ENCODE results near the gene ORMDL3.

Gene ORMDL3, protein sequence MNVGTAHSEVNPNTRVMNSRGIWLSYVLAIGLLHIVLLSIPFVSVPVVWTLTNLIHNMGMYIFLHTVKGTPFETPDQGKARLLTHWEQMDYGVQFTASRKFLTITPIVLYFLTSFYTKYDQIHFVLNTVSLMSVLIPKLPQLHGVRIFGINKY

DNA sequence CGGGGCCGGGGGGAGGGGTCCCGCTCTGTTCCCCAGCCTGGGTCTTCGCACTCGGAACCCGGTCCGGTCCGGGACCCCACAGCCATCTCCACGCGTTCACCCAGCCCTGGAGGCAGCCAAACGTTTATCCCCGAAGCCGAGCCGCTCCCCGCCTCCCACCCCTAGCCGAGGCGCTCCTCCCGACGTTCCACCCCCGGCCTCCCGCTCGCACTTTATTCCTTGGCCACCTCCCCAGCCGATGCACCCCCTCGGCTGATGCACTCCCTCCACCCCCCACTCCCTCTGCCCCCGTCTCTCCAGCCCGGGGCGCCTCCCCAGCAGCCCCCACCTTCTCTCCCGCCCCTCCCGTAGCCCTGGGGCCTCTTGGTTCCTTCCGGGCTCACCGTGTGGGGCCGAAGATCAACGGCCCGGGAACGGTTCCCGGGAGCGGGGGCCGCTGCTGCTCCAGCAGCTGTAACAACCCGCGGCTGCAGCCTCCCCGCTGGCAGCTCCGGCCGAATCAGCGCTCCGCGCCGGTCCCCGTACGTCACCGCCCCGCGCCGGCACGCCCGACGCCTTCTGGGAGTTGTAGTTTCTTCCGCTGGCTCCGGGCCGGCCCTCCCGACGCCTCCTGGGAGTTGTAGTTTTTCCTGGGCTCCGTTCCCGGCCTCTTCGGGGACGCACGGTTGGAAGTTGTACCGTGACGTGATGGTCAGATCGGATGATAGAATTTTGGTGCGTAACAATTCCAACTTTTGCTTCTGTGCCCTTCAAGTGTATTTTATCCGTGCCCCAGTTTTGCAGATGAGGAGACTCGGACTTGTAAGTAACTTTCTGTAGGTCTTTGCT, at the start of gene ORMDL3, which contains the start of gene LRRC3C:
TSS of gene ORMDL3 (minus strand) at position 501 of the 828 bp plus-strand sequence. CDS start 3,398 bp downstream, outside the sequence.
TSS of gene LRRC3C (plus strand) at position 632 of the 828 bp plus-strand sequence. CDS start 13,792 bp downstream, outside the sequence.
- DNase-seq (ENCODE audit: low read depth in 2 of 2), result peak; percentile 77 to 86

DNA sequence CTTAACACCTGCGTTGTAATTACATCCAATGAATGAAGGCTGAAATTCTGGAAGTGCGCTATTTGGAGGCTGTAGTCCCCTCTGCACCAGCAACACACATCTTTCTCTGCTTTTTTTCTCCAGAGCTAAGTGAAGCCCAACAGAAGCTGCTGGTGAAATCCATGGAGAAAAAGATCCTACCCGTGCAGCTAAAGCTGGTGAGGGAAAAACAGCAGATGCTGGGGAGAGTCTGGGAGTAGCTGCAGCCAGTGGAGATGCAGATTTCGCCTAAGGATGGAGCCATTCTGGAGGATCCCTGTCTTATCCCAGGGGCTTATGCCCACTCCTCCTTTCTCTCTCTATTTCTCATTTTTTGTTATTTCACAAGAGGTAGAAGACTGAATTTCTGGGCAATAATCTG, 48.4 kb upstream of the ORMDL3 start:
- no peak for DNase-seq (ENCODE audit: low read depth in 2 of 2)

DNA sequence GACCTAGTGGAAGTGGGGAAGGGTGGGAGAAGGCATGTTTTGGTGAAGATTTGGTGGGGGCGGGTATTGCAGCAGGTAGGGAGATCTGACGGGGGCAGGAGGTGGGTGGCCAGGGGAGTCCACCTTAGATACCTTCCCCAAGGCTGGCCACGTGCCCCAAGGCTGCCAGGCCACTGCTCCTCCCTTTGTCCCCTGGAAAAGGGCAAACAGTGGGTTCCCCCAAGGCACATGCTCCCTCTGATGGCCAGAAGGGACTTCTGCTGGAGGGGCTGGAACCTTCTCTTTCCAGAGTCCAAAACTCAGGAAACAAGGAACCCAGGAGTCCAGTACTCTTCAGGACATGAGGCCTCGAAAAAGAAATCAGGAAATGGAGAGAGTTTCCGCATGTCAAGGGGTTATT, 47.0 kb upstream of the ORMDL3 start:
- no peak for DNase-seq (ENCODE audit: low read depth in 2 of 2)

DNA sequence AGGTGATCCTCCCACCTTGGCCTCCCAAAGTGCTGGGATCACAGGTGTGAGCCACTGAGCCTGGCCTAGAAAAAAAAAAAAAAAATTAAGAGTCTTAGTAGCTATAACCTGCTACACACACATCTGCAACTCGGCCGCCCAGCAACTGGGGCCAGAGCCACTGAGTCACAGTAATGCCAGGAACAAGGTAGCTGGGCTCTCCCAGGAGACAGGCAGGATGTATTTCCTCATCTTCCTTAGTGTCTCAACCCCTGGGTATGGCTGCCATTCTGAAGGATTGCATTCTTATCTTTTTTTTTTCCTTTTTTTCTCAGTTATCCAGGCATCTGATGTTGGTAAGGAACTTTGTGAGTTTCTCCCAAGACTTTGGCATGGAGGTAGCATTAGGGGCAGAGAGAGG, 46.1 kb upstream of the ORMDL3 start:
- no peak for DNase-seq (ENCODE audit: low read depth in 2 of 2)

DNA sequence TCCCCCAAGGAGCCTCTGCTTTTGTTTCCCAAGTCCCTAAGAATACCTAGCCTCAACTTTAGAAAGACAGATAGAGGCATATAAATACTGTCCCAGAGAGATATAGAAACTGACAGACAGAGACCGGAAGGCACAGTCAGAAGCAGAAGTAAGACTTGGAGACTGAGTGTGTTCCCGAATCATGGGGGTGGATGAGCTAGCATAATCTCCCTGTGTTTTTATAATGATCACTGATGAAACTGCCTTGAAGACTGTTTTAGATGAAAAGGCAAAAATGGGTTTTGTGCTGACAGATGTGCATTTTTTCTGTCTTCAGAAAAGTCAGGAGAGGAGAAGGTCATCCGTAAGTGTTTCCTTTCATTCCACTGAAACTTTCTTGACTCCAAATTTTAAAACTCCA, 44.9 kb upstream of the ORMDL3 start:
- no peak for DNase-seq (ENCODE audit: low read depth in 2 of 2)

DNA sequence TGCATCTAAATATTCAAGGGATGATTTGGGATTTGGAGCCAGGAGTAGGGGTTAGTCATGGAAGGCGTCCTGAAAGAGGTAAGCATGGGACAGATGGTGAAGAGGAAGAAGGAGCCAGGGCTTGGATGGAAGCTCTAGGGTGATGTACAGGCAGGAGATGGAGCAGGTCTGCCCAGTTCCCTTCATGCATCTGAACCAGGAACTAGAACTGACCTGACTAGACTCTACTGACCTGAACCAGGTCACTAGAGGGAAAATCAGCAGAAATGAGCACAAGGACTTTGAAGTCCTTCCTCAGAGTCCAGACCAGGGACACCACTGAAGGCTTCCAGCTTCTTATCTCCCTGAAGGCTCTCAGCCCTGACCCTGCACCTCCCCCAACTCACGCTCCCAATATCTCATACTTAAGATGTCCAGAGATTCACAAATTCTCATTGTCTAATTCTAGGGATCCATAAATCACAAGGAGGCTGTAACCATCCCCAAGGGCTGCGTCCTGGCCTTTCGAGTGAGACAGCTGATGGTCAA, 43.7 kb upstream of the ORMDL3 start:
- no peak for DNase-seq (ENCODE audit: low read depth in 2 of 2)

DNA sequence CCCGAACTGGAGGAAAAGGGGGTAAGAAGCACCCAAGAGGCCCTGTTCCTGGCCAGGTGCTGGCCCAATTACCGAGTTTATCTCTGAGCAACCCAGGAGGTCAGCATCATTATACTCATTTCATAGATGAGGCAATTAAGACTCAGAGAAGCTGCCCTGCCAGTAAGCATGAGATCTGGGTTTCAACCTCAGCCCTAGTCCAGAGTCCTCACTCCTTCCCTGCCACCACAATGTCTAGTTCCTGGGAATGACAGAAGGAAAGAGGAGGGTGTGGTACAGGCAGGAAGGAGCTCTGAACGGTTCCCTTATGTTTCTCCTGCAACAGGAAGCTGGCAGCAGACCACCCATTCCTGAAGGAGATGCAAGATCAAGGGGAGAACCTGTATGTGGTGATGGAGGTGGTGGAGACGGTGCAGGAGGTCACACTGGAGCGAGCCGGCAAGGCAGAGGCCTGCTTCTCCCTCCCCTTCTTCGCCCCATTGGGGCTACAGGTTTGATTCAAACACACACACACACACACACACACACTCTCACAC, 42.8 kb upstream of the ORMDL3 start:
- no peak for DNase-seq (ENCODE audit: low read depth in 2 of 2)

DNA sequence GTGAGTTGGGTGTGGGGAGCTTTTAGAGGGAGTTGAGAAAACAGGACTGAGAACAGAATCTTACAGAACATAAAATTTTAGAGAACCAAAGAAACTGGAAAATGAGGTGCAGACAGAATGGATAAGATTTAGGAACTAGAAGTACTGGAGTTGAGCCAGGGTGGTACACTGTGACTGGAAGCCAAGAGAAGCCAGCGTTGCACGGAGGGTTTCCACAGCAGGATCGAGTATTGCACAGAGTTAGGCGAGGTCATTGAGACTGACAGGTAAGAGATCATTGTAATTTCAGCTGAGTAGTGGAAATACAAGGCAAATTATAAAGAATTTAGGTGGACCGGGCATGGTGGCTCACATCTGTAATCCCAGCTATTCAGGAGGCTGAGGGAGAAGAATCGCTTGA, 42.0 kb upstream of the ORMDL3 start:
- DNase-seq (ENCODE audit: low read depth in 2 of 2), result no peak

DNA sequence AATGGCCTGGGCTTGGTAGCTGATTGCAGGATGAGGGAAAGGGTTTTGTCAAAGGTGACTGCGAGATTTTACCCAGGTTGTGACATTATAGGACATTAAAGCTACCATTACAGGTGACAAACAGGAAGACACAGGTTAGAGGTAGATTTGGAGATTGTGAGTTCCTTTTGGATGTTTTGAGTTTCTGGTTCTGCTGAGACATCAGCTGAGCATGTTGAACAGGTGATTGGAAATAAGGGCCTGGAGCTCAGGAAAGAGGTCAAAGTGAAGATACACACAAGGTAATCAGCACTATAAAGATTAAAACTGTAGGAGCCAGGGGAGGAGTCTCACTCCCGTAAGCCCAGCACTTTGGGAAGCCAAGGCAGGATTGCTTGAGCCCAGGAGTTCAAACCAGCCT, 41.4 kb upstream of the ORMDL3 start:
- DNase-seq (ENCODE audit: low read depth in 2 of 2), result no peak

DNA sequence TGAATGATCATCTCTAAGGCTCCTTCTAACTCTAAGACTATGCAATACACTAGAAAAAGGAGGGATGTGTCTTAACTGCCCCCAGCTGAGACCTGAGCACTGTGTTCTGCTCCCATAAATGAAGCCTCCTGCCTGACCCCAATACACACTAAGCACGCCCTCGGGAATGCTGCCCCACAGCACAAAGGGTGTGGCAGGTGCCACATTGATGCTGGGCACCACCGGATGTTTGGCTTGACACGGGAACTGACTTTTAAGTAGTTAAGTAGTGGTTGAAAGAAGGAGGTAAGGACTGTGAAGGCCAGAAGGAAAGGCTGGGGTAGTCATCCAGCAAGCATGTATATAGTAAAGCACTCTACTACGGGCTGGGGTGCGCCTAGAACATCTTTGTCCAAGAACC, 39.4 kb upstream of the ORMDL3 start:
- DNase-seq (ENCODE audit: low read depth in 2 of 2), result no peak

DNA sequence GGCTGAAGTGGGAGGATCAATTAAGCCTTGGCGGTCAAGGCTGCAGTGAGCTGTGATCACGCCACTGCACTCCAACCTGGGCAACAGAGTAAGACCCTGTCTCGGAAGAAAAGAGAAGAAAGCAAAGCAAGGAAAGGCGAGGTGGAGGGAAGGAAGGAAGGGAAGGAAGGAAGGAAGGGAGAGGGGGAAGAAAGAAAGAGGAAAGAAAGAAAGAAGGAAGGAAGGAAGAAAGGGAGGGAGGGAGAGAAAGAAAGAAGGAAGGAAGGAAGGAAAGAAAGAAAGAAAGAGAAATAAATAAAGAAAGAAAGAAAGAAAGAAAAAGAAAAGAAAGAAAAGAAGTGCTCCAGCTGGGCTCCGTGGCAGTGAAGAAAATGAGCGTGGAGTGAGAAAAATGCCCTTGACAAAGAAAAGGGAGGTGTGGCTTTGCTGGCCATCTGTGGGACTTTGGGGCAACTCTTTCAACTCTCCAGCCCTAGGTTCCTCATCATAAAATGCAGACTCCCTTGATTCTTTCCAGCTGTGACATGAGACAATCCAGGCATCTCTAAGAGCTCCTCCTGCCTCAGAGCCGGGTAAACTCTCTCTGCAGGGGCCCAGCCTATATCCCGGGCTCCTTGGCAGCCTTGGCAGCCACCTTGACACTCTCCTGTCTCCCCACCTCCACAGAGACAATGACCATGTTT, 37.8 kb upstream of the ORMDL3 start:
- no peak for DNase-seq (ENCODE audit: low read depth in 2 of 2)

DNA sequence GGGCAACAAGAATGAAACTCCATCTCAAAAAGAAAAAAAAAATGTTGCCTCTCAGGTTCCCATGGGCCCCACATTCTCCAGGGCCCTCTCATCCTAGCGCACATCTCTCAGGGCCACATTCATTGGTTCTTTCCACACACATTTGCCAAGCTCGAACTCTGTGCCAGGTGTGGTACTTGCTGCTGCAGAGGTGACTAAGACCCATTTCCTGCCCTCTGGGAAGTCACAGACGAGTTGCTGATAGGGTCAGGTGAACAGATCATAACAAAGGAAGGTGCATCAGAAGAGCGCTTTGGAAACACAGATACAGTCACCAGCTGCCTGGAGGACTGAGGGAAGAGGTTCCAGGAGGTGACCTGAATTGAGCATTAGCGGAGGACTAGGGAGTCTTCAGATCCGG, 36.4 kb upstream of the ORMDL3 start:
- no peak for DNase-seq (ENCODE audit: low read depth in 2 of 2)

DNA sequence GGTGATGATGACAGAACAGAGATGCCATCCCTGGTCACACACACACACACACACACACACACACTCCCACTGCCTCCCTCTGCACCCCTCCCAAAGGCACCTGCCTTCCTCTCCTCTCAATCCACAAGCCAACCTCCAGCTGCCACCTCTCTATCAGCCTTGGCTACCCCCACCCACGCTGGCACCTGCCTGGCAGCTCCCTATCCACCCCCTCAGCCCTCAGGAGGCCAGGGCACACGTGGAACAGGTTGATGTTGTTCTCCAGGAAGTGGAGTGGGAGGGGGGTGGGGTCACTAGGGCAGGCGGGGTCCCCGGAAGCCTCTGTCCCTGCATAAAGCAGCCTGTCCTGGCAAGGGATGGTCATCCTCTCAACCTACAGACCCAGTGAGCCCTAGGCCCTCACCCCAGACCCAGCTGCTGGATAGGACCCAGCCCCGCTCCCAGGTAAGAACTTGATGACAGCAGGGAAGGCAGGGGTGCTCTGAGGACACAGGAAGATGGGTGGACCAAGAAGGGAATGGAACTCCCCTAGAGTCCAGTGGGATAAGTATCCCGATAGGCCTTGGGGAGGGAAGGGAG, 35.3 kb upstream of the ORMDL3 start, which contains the start of gene GSDMA:
TSS of gene GSDMA (plus strand) at position 363 of the 579 bp plus-strand sequence. CDS start 2,684 bp downstream, outside the sequence.
- DNase-seq (ENCODE audit: low read depth in 2 of 2), result no peak

DNA sequence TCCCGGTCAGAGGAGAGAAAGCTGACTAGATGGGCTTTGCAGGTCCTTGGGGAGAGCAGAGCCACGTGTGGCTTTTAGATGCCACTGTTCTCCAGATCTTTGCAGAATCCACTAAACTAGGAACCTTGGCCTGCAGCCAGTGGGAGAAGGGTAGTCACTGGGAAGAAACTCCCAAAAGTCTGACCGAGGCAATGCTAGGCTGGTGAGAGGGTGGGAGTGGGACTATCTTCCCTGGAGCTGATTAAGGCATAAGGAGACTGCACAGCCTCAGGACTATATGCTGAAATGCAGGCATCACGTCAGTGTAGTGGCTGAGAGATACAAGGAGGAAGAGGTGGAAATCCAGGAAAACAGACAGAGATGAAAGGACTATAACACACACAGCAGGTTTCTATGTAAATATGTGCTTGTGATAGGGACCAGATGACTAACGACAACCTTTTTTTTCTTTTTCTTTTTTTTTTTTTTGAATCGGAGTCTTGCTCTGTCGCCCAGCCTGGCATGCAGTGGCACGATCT, 33.2 kb upstream of the ORMDL3 start:
- no peak for DNase-seq (ENCODE audit: low read depth in 2 of 2)

DNA sequence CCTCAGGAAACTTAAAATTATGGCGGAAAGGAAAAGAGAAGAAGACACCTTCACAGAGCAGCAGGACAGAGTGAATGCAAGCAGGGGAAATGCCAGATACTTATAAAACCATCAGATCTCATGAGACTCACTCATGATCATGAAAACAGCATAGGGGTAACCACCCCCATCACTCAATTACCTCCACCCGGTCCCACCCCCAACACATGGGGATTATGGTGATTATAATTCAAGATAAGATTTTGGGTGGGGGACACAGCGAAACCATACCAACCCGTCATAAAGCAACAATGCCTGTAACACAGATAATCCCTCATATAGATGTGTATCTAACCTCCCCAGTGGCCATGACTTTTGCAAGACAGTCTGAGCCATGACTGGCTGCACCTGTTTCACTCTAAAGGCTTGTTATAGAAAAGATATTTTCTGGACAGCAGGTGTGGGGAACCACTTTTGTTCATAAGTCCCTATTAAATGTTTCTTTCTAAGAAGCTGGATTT, 28.4 kb upstream of the ORMDL3 start:
- DNase-seq (ENCODE audit: low read depth in 2 of 2), result no peak

DNA sequence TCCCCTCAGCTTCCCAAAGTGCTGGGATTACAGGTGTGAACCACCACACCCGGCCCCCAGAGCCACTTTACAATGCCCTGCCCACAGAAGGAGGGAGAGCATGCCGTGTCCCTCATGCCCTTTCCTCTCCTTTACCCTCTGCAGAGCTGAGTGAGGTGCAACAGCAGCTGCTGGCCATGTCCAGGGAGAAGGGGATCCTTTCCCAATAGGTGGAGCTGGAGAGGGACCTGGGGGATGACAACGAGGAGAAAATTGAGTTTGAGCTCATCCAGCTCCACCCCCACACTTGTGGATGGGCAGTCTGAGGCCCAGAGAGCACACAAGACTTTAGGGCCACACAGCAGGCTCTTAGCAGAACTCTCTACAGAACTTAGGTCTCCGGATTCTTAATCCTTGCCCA, 27.5 kb upstream of the ORMDL3 start:
- DNase-seq (ENCODE audit: low read depth in 2 of 2), result no peak

DNA sequence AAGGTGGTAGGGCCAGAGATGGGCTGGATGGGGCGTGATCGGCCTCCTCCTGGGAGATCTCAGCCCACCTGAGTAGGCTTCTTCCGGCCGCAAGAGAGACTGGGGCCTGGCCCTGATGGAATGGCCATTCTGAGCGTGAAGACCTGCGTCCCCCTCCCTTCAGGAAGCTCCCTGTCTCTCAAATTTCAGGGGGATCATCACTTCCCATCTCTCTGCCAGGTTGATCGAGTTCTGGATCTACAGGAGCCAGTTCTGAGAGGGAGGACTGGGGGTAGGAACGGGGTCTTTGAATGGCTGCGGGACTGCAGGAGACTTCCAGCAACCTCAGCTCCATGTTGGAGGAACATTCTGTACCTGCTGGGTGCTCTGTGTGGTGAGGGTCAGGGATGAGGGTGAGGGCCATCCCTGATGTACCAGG, 26.1 kb upstream of the ORMDL3 start:
- DNase-seq (ENCODE audit: low read depth in 2 of 2), result no peak

DNA sequence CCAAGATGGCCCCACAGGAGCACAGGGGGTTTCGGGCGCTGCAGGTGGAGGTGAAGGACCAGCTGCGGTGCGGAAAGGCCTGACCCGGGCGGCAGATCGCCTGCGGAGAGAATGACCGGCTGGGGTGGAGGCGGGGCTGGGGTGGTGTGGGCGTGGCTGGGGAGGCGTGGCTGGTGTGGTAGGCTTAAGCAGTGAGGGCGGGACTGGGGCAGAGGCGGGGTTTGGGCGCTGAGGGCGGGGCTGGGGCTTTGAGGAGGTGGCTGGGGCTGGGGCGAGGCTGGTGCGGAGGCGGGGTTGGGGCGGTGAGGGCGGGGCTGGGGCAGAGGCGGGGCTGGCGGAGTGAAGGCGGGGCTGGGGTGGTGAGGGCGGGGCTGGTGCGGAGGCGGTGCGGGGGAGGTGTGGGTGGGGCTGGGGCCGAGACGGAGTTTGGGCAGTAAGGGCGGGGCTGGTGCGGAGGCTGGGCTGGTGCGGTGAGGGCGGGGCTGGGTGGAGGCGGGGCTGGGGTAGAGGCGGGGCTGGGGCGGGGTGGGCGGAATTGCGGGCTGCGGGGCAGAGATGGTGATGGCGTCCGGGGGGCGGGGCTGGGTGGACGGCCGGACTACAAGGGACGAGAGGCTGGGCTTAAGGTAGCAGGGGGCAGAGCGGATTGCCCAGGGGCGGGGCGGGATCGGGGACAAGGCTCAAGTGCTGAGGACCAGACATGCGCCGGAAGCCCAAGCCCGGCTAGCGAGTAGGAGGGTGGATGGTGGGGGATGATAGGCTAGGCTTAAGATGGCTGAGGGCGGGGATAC, 25.5 kb upstream of the ORMDL3 start:
- peak; percentile 94 for DNase-seq (ENCODE audit: low read depth in 2 of 2)

DNA sequence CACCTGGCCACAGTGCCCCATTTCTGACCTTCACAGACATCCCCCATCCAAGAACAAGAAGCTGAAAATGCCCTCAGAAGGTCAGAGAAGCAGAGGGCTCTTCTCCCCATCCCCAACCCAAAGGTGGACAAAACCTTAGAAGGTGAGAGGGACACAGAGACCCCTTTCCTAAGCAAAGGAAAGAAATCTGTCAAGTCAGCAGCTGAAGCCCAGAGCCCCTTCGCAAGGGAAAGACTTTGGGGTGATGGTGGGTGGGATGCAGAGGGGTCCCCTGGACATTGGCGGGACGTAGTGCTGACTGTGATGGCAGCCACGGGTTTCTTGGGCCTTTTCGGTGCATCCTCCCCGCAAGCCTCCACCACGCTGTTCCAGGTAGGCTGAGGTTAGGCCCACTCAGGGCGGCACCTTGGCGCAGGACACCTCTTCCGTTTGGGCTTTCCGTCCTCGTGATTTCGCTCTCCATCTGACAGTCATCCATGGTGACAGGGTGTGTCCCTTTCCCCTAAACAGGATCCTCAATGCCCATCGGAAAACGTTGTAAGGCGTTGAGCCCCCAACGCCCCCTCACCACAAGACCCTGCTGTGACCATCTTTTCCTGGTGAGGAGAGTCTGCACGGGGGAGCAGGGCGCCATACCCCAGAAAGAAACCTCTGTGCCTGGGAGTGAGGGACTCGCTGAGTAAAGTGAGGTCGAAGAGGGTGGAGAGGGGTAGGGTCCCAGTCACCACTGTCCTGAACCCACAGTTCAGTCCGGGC, 24.7 kb upstream of the ORMDL3 start:
- DNase-seq (ENCODE audit: low read depth in 2 of 2), result no peak

DNA sequence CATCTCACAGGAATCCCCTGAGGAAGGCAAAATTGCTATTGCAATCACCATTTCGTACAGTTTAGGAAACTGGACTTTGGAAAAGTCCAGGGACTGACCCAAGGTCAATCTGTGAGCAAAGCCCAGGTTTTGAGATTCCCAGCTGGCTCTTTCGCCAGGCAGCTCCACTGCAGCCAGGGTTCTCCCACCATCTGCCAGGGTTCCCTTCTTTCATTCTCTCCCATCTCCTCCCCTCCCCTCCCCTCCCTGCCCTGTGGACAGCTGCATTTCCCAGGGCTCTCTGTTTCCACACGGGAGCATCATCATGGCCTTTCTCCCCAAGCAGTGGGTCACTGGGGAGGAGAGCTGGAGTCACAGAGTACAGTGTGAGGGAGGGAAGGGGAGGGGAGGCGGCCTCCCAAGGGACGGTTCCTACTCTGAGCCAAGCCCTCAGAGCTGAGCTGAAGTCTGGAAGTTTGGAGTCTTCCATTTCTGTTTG, 23.5 kb upstream of the ORMDL3 start:
- no peak for DNase-seq (ENCODE audit: low read depth in 2 of 2)
